Naive thymus-derived CD8-positive, alpha-beta T cell (primary cell): ENCODE results near the gene LRRC9. TPM values are rescaled to one million over a fixed set of nuclear protein-coding genes. Genes with fewer than 3 reads are reported as not detected.
A peak's percentile ranks its signal among the peaks of the same experiment; 100 is the strongest.
"Not testable (repeated sequence)": the region's sequence is repeated elsewhere in the genome, so short reads cannot be mapped to it uniquely, and the experiment has no call there.

ENCODE experiments used
- ATAC-seq, 2 donors: fragments of 150-1000 bp; cut with Tn5 transposase in 1 of 2; sonication (Bioruptor Pico), chemical (Tn5 transposase) in 1 of 2; 1 replicate in 1 of 2; 2 replicates in 1 of 2; pipeline ENCODE4 v1.10.0; 2021; ENCODE audit warnings: mild to moderate bottlenecking in 2 of 2, moderate library complexity in 2 of 2
- POLR2A ChIA-PET: fragments of 350-600 bp; sonication (Branson Sonifier 250); formaldehyde crosslinking; loops from one replicate; lab custom pipeline; 2021; ENCODE audit warnings: antibody characterized with exemption; lab: Charles Lee
- DNase-seq, 10 donors: peaks; one replicate each; pipeline versions ENCODE4 v3.0.0 to v3.0.0-alpha.2; 2020 to 2022
- H3K27ac Mint-ChIP-seq, 10 donors: one replicate each; pipeline ENCODE4 v1.8.0; 2020 to 2022; ENCODE audit warnings: mild to moderate bottlenecking in 10 of 10, mixed read lengths in 10 of 10, moderate library complexity in 4 of 10, inconsistent platforms in 1 of 10
- H3K27me3 Mint-ChIP-seq, 5 donors: one replicate each; pipeline ENCODE4 v1.8.0; 2021 to 2022; ENCODE audit warnings: mixed read lengths in 5 of 5
- H3K36me3 Mint-ChIP-seq, 3 donors: one replicate each; pipeline ENCODE4 v1.8.0; 2020 to 2022; ENCODE audit warnings: mixed read lengths in 3 of 3, mild to moderate bottlenecking in 2 of 3, inconsistent platforms in 1 of 3
- H3K4me1 Mint-ChIP-seq, 4 donors: one replicate each; pipeline ENCODE4 v1.8.0; 2021 to 2022; ENCODE audit warnings: mixed read lengths in 4 of 4
- H3K4me3 Mint-ChIP-seq, 10 donors: one replicate each; pipeline ENCODE4 v1.8.0; 2020 to 2022; ENCODE audit warnings: mild to moderate bottlenecking in 10 of 10, mixed read lengths in 10 of 10, moderate library complexity in 6 of 10, inconsistent platforms in 1 of 10
- H3K9me3 Mint-ChIP-seq, 9 donors: one replicate each; pipeline ENCODE4 v1.8.0; 2020 to 2022; ENCODE audit warnings: mixed read lengths in 9 of 9, mild to moderate bottlenecking in 3 of 9, inconsistent platforms in 1 of 9, moderate library complexity in 1 of 9
- polyA plus RNA-seq, 3 donors: library from polyadenylated mRNA; unstranded; fragments of 300-500 nt; fragmentation: Illumina TruSeq; gene quantifications; one replicate each; pipeline ENCODE4 v1.2.3, GENCODE V29; 2021
- total RNA-seq, 8 experiments: library from RNA in 2 of 8; stranded (reverse) in 2 of 8; gene quantifications; one replicate each; pipeline ENCODE4 v1.2.3 and lab custom pipeline; 2021 to 2026

Gene LRRC9
- total and polyA plus RNA-seq, 5 experiments from 2014 or later: not detected

- H3K4me3 Mint-ChIP-seq: peak overlapping the region; percentile 86 to 99 (median 88)
- peaks cover 0 to 9% (median 6%) of the 10 kb centered on the region in 3 donors for H3K36me3 Mint-ChIP-seq
- DNase-seq (peak in 4 of 10 donors; percentile 12 to 51 (median 28)), ATAC-seq (peak; percentile 61 to 69)
- peaks cover 12 to 19% (median 14%) of the 10 kb centered on the region in 4 donors for H3K4me1 Mint-ChIP-seq
- POLR2A ChIA-PET: interaction anchor here (1.0 to 2.8 kb wide), 8 partner anchors 84 to 284 kb away, joined by 3 to 14 read pairs (median 6); partner anchors contain the start of genes DHRS7, PCNX4 and PPM1A
- peaks cover 0 to 2% (median 0%) of the 10 kb centered on the region in 5 donors for H3K27me3 Mint-ChIP-seq
- H3K9me3 Mint-ChIP-seq: peaks cover 0 to 9% (median 0%) of the 10 kb centered on the region in 9 donors
- peak overlapping the region; percentile 89 to 98 (median 95) for H3K27ac Mint-ChIP-seq
Measured at GRCh38 chr14:59964251-59965007, 44.5 kb downstream of the LRRC9 start.

- no peak for ATAC-seq
- DNase-seq: no peak
- H3K4me1 Mint-ChIP-seq: peaks cover 11 to 14% (median 12%) of the 10 kb centered on the region in 4 donors
Measured at GRCh38 chr14:59969319-59969718, 49.4 kb downstream of the LRRC9 start.

GRCh38 chr14:59981564-59981963 is 61.6 kb downstream of the LRRC9 start:
- POLR2A ChIA-PET: no interaction called here
- H3K4me3 Mint-ChIP-seq: no peak overlapping the region
- H3K27me3 Mint-ChIP-seq: no peaks in the 10 kb centered on the region
- H3K27ac Mint-ChIP-seq: no peak overlapping the region
- no peaks in the 10 kb centered on the region for H3K36me3 Mint-ChIP-seq
- H3K4me1 Mint-ChIP-seq: no peaks in the 10 kb centered on the region
- H3K9me3 Mint-ChIP-seq: no peaks in the 10 kb centered on the region
- ATAC-seq (no peak), DNase-seq (no peak)

More at GRCh38 chr14:59969319-59969718, 49.4 kb downstream of the LRRC9 start:
- POLR2A ChIA-PET: no interaction called here
- no peak overlapping the region for H3K27ac Mint-ChIP-seq
- H3K36me3 Mint-ChIP-seq: no peaks in the 10 kb centered on the region
- peaks cover 0 to 9% (median 0%) of the 10 kb centered on the region in 5 donors for H3K27me3 Mint-ChIP-seq
- no peak overlapping the region for H3K4me3 Mint-ChIP-seq
- H3K9me3 Mint-ChIP-seq: no peaks in the 10 kb centered on the region

- no peaks in the 10 kb centered on the region for H3K36me3 Mint-ChIP-seq
- no peaks in the 10 kb centered on the region for H3K27me3 Mint-ChIP-seq
- no peaks in the 10 kb centered on the region for H3K9me3 Mint-ChIP-seq
- POLR2A ChIA-PET: no interaction called here
- DNase-seq: no peak
- no peak overlapping the region for H3K4me3 Mint-ChIP-seq
- no peak overlapping the region for H3K27ac Mint-ChIP-seq
- H3K4me1 Mint-ChIP-seq: peaks cover 0 to 1% (median 0%) of the 10 kb centered on the region in 4 donors
- no peak for ATAC-seq
Measured at GRCh38 chr14:59983048-59983447, 63.1 kb downstream of the LRRC9 start.

GRCh38 chr14:59986556-59987059 is 66.7 kb downstream of the LRRC9 start:
- peaks cover 0 to 4% (median 0%) of the 10 kb centered on the region in 4 donors for H3K4me1 Mint-ChIP-seq
- H3K9me3 Mint-ChIP-seq: peaks cover 0 to 3% (median 0%) of the 10 kb centered on the region in 9 donors
- no peak overlapping the region for H3K27ac Mint-ChIP-seq
- H3K27me3 Mint-ChIP-seq: no peaks in the 10 kb centered on the region
- DNase-seq (no peak), ATAC-seq (no peak)
- peaks cover 0 to 2% (median 0%) of the 10 kb centered on the region in 3 donors for H3K36me3 Mint-ChIP-seq
- POLR2A ChIA-PET: no interaction called here
- no peak overlapping the region for H3K4me3 Mint-ChIP-seq

GRCh38 chr14:59997449-59997848 is 77.5 kb downstream of the LRRC9 start:
- Mint-ChIP-seq H3K4me1 (no peaks in the 10 kb centered on the region), H3K36me3 (peaks cover 0 to 3% (median 0%) of the 10 kb centered on the region in 3 donors), H3K27me3 (peaks cover 0 to 12% (median 0%) of the 10 kb centered on the region in 5 donors), H3K9me3 (peaks cover 0 to 2% (median 0%) of the 10 kb centered on the region in 9 donors), H3K4me3 (no peak overlapping the region), H3K27ac (no peak overlapping the region)
- DNase-seq: no peak
- no peak for ATAC-seq
- POLR2A ChIA-PET: no interaction called here

- no peak for DNase-seq
- H3K27me3 Mint-ChIP-seq: peaks cover 0 to 12% (median 0%) of the 10 kb centered on the region in 5 donors
- no peak for ATAC-seq
- H3K4me3 Mint-ChIP-seq: no peak overlapping the region
- no peaks in the 10 kb centered on the region for H3K4me1 Mint-ChIP-seq
- POLR2A ChIA-PET: no interaction called here
- peaks cover 0 to 3% (median 0%) of the 10 kb centered on the region in 3 donors for H3K36me3 Mint-ChIP-seq
- H3K27ac Mint-ChIP-seq: no peak overlapping the region
- H3K9me3 Mint-ChIP-seq: peaks cover 0 to 2% (median 0%) of the 10 kb centered on the region in 9 donors
Measured at GRCh38 chr14:59997966-59998365, 78.0 kb downstream of the LRRC9 start.

- POLR2A ChIA-PET: no interaction called here
- Mint-ChIP-seq H3K4me3 (no peak overlapping the region), H3K4me1 (no peaks in the 10 kb centered on the region), H3K27ac (no peak overlapping the region), H3K36me3 (peaks cover 0 to 3% (median 0%) of the 10 kb centered on the region in 3 donors), H3K9me3 (no peaks in the 10 kb centered on the region), H3K27me3 (peaks cover 0 to 12% (median 0%) of the 10 kb centered on the region in 5 donors)
- no peak for DNase-seq
- no peak for ATAC-seq
Measured at GRCh38 chr14:59998564-59998963, 78.6 kb downstream of the LRRC9 start.

- DNase-seq: no peak
- Mint-ChIP-seq H3K36me3 (peaks cover 0 to 3% (median 0%) of the 10 kb centered on the region in 3 donors), H3K9me3 (no peaks in the 10 kb centered on the region), H3K27me3 (peaks cover 0 to 6% (median 0%) of the 10 kb centered on the region in 5 donors), H3K4me3 (no peak overlapping the region), H3K4me1 (no peaks in the 10 kb centered on the region), H3K27ac (no peak overlapping the region)
- ATAC-seq: no peak
- POLR2A ChIA-PET: no interaction called here
Measured at GRCh38 chr14:60002819-60003492, 83.0 kb downstream of the LRRC9 start.

GRCh38 chr14:60003991-60004390 is 84.0 kb downstream of the LRRC9 start:
- Mint-ChIP-seq H3K36me3 (peaks cover under 1 to 3% (median 1%) of the 10 kb centered on the region in 3 donors), H3K27me3 (peaks cover 0 to 6% (median 0%) of the 10 kb centered on the region in 5 donors), H3K4me3 (no peak overlapping the region), H3K9me3 (peaks cover 0 to 3% (median under 1%) of the 10 kb centered on the region in 9 donors), H3K27ac (no peak overlapping the region), H3K4me1 (no peaks in the 10 kb centered on the region)
- no peak for DNase-seq
- POLR2A ChIA-PET: no interaction called here
- ATAC-seq: no peak

GRCh38 chr14:60008042-60008441 is 88.1 kb downstream of the LRRC9 start:
- H3K27me3 Mint-ChIP-seq: peaks cover 0 to 6% (median 0%) of the 10 kb centered on the region in 5 donors
- no peak overlapping the region for H3K4me3 Mint-ChIP-seq
- H3K27ac Mint-ChIP-seq: no peak overlapping the region
- peaks cover 3 to 13% (median 5%) of the 10 kb centered on the region in 3 donors for H3K36me3 Mint-ChIP-seq
- POLR2A ChIA-PET: no interaction called here
- H3K9me3 Mint-ChIP-seq: peaks cover 3 to 16% (median 9%) of the 10 kb centered on the region in 9 donors
- ATAC-seq (no peak), DNase-seq (no peak)
- H3K4me1 Mint-ChIP-seq: no peaks in the 10 kb centered on the region

- H3K27ac Mint-ChIP-seq, H3K4me1 Mint-ChIP-seq, H3K27me3 Mint-ChIP-seq, POLR2A ChIA-PET, DNase-seq, ATAC-seq, H3K4me3 Mint-ChIP-seq: not testable (repeated sequence)
- Mint-ChIP-seq H3K36me3 (peaks cover 5 to 23% (median 11%) of the 10 kb centered on the region in 3 donors), H3K9me3 (peaks cover 7 to 32% (median 19%) of the 10 kb centered on the region in 9 donors)
Measured at GRCh38 chr14:60010263-60010662, 90.3 kb downstream of the LRRC9 start.
